Neural crest cell (in vitro differentiated cells): ENCODE data around the gene CCM2L. TPM values are rescaled to one million over a fixed set of nuclear protein-coding genes. Genes with fewer than 3 reads are reported as not detected.

Source experiments
- DNase-seq: peaks from one replicate; pipeline ENCODE4 v3.0.0; 2021; ENCODE audit warnings: low read depth, mixed read lengths, low spot score
- H3K27ac Mint-ChIP-seq: one replicate; pipeline ENCODE4 v1.8.0; 2021; ENCODE audit warnings: mild to moderate bottlenecking, mixed read lengths; ENCODE audit not compliant: unreplicated experiment
- H3K27me3 Mint-ChIP-seq: 2 replicates; pipeline ENCODE4 v1.8.0; 2021; ENCODE audit warnings: low read depth, mild to moderate bottlenecking, mixed read lengths
- H3K36me3 Mint-ChIP-seq: 2 replicates; pipeline ENCODE4 v1.8.0; 2021; ENCODE audit warnings: low read depth, mild to moderate bottlenecking, mixed read lengths
- H3K4me1 Mint-ChIP-seq: 2 replicates; pipeline ENCODE4 v1.8.0; 2021; ENCODE audit warnings: mixed read lengths
- H3K4me3 Mint-ChIP-seq: one replicate; pipeline ENCODE4 v1.8.0; 2021; ENCODE audit warnings: mild to moderate bottlenecking, mixed read lengths
- H3K9me3 Mint-ChIP-seq: 2 replicates; pipeline ENCODE4 v1.8.0; 2021; ENCODE audit warnings: mixed read lengths
- total RNA-seq: library from RNA; stranded (reverse); gene quantifications from 2 replicates; pipeline ENCODE4 v1.2.1, GENCODE V29; 2021
- TF ChIP-seq, protein P1 (sequence below): fragments of 200-600 bp; sonication (generic); conservative IDR thresholded peaks from 2 replicates; pipeline ENCODE4 v1.5.0; 2021; ENCODE audit warnings: antibody characterized with exemption, mild to moderate bottlenecking

Gene CCM2L
- total RNA-seq, 1 donor from 2014 or later, result 0.26 TPM

- Mint-ChIP-seq H3K27me3 (peaks cover 31% of the 10 kb centered on the region), H3K4me3 (no peak overlapping the region), H3K4me1 (no peaks in the 10 kb centered on the region), H3K36me3 (no peaks in the 10 kb centered on the region), H3K9me3 (no peaks in the 10 kb centered on the region), H3K27ac (no peak overlapping the region)
- TF ChIP-seq, protein P1, sequence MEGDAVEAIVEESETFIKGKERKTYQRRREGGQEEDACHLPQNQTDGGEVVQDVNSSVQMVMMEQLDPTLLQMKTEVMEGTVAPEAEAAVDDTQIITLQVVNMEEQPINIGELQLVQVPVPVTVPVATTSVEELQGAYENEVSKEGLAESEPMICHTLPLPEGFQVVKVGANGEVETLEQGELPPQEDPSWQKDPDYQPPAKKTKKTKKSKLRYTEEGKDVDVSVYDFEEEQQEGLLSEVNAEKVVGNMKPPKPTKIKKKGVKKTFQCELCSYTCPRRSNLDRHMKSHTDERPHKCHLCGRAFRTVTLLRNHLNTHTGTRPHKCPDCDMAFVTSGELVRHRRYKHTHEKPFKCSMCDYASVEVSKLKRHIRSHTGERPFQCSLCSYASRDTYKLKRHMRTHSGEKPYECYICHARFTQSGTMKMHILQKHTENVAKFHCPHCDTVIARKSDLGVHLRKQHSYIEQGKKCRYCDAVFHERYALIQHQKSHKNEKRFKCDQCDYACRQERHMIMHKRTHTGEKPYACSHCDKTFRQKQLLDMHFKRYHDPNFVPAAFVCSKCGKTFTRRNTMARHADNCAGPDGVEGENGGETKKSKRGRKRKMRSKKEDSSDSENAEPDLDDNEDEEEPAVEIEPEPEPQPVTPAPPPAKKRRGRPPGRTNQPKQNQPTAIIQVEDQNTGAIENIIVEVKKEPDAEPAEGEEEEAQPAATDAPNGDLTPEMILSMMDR, result no peak
- DNase-seq, result no peak
Measured at GRCh38 chr20:32070282-32070681, 60.0 kb downstream of the CCM2L start.

DNA sequence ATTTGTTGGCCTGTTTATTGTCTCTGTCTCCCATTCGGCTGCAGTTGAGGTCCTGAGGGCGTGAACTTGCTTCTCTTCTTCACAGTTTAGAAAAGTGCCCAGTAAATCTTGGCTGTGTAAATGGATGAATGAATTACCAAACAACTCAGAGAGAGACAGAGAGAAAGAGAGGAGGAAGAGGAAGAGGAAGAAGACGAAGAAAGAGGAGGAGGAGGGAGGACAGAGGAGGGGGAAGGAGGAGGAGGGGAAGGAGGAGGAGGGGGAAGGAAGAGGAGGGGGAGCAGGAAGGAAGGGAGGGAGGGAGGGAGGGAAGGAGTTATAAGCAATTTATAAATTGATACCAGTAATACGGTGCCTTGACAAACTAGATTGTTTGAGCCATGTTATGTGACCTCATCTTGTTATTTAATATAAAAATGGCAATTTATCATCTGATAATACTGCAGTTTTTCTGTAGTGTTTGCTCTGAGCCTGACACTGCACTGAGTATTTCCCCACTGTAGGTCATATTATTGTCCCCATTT is 60.5 kb downstream of the CCM2L start:
- H3K27ac Mint-ChIP-seq, result no peak overlapping the region
- H3K9me3 Mint-ChIP-seq, result no peaks in the 10 kb centered on the region
- no peaks in the 10 kb centered on the region for H3K4me1 Mint-ChIP-seq
- H3K36me3 Mint-ChIP-seq, result no peaks in the 10 kb centered on the region
- H3K27me3 Mint-ChIP-seq, result peaks cover 32% of the 10 kb centered on the region
- no peak for DNase-seq
- no peak overlapping the region for H3K4me3 Mint-ChIP-seq
- TF ChIP-seq, protein P1, result no peak

GRCh38 chr20:32071395-32072167 is 61.3 kb downstream of the CCM2L start:
- no peaks in the 10 kb centered on the region for H3K4me1 Mint-ChIP-seq

DNA sequence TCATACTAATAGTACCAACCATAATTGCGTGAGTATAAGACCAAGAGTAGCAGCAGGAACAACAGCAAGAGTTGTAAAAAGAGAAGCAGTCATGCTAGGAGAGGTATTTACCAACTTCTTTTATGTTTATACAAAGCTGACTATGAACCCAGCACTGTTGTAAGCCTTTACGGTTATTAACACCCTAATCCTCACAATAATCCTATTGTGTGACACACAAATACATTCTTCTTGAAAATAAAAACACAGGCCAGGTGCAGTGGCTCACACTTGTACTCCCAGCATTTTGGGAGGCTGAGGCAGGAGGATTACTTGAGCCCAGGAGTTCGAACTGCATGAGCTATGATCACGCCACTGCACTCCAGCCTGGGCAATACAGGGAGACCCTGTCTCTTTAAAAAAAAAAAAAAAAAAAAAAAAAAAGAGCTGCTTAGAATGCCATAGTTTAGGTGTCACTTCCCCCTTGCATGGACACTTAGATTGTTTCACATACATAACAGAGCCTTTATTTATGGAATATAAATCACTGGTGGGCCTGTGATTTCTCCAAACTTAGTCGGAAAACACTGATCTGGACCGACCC is 62.0 kb downstream of the CCM2L start:
- H3K9me3 Mint-ChIP-seq, result no peaks in the 10 kb centered on the region
- no peak for DNase-seq
- H3K4me3 Mint-ChIP-seq, result no peak overlapping the region
- no peaks in the 10 kb centered on the region for H3K36me3 Mint-ChIP-seq
- TF ChIP-seq, protein P1, result no peak
- H3K27ac Mint-ChIP-seq, result no peak overlapping the region
- H3K4me1 Mint-ChIP-seq, result no peaks in the 10 kb centered on the region
- H3K27me3 Mint-ChIP-seq, result peaks cover 30% of the 10 kb centered on the region

More at GRCh38 chr20:32071395-32072167, 61.3 kb downstream of the CCM2L start:
- H3K4me3 Mint-ChIP-seq, result no peak overlapping the region
- no peak for DNase-seq
- no peak overlapping the region for H3K27ac Mint-ChIP-seq
- TF ChIP-seq, protein P1, result no peak
- no peaks in the 10 kb centered on the region for H3K36me3 Mint-ChIP-seq
- H3K9me3 Mint-ChIP-seq, result no peaks in the 10 kb centered on the region
- H3K27me3 Mint-ChIP-seq, result peaks cover 33% of the 10 kb centered on the region

- no peak for DNase-seq
- Mint-ChIP-seq H3K4me3 (no peak overlapping the region), H3K9me3 (no peaks in the 10 kb centered on the region), H3K4me1 (no peaks in the 10 kb centered on the region), H3K27me3 (peaks cover 30% of the 10 kb centered on the region), H3K27ac (no peak overlapping the region), H3K36me3 (no peaks in the 10 kb centered on the region)
- TF ChIP-seq, protein P1, result no peak
Measured at GRCh38 chr20:32075534-32075933, 65.3 kb downstream of the CCM2L start.
